ENCODE results near the gene STEAP4. TPM values are rescaled to one million over a fixed set of nuclear protein-coding genes. Genes with fewer than 3 reads are reported as not detected.

Gene STEAP4
- total and polyA plus RNA-seq, 2 experiments from 2014 or later: 0.06 TPM; not detected in 1

- TF ChIP-seq ZNF331 (CRISPR knock-in tag; IDR thresholded peaks at IDR 0.05; ENCODE audit: low read depth) (no peak), ETS1 (IDR thresholded peaks at IDR 0.05) (no peak), ZNF114 (CRISPR knock-in tag; IDR thresholded peaks at IDR 0.05) (no peak), STAT1 (IDR thresholded peaks at IDR 0.05; ENCODE audit: unreplicated experiment) (no peak)
Observed at GRCh38 chr7:88321694-88322093, 15.0 kb upstream of the STEAP4 start (continued).

DNA sequence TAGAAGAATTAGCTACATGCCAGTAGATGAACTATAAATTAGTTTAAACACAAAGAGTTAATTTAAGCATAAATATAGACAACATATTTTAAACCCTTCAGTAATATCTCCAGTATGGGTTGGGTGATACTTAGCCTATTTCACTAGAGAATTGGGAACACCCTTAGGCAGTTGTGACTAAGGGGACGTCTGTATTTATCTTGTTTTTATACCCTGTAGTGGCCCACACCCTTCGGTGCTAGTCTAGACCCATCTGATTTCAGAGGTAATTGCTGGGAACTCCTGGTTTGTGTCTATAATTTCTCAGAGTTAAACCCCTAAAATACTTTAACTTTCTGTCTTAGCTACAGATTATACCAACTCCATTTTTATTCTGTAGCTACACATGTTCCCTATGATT, 11.5 kb upstream of the STEAP4 start:
- no peak overlapping the region for H2AFZ ChIP-seq
- H3K27me3 ChIP-seq (ENCODE audit: insufficient read depth): no peaks in the 10 kb centered on the region
- no peak overlapping the region for H3K27ac ChIP-seq (ENCODE audit: low read depth)
- no peak overlapping the region for H3K4me3 ChIP-seq
- ATAC-seq (no peak), DNase-seq (ENCODE audit: low spot score) (no peak)
- no peak overlapping the region for H3K4me2 ChIP-seq
- peaks cover 7% of the 10 kb centered on the region; the same call in 1 of the 3 replicates for H3K4me1 Mint-ChIP-seq
- no peaks in the 10 kb centered on the region for H3F3A ChIP-seq (replicated peaks; ENCODE audit: low read depth)
- H3K4me3 Mint-ChIP-seq: no peak overlapping the region
- H3K79me2 ChIP-seq (replicated peaks; ENCODE audit: insufficient read depth): no peaks in the 10 kb centered on the region
- no peaks in the 10 kb centered on the region for H3K9me2 ChIP-seq (ENCODE audit: insufficient read depth)
- H3K36me3 ChIP-seq (ENCODE audit: insufficient read depth): no peaks in the 10 kb centered on the region
- no peak overlapping the region for H3K27ac Mint-ChIP-seq
- no peaks in the 10 kb centered on the region for H3K27me3 Mint-ChIP-seq (ENCODE audit: insufficient read depth, low read depth, poor library complexity)
- H3K36me3 Mint-ChIP-seq (ENCODE audit: low read depth): no peaks in the 10 kb centered on the region
- H3K4me1 ChIP-seq (ENCODE audit: insufficient read depth): no peaks in the 10 kb centered on the region
- no peaks in the 10 kb centered on the region for H4K20me1 ChIP-seq (replicated peaks; ENCODE audit: insufficient read depth)
- H3K9me3 Mint-ChIP-seq: no peaks in the 10 kb centered on the region
- TF ChIP-seq ZNF114 (CRISPR knock-in tag; IDR thresholded peaks at IDR 0.05): no peak
- no peak for TF ChIP-seq CREB1 (CRISPR knock-in tag; IDR thresholded peaks at IDR 0.05; ENCODE audit: low read depth)
- TF ChIP-seq EZH2phosphoT487 (IDR thresholded peaks at IDR 0.05; ENCODE audit: unreplicated experiment): no peak
- no peak for TF ChIP-seq EZH2 (IDR thresholded peaks at IDR 0.05; ENCODE audit: low read depth, unreplicated experiment)
- TF ChIP-seq STAT1 (IDR thresholded peaks at IDR 0.05; ENCODE audit: unreplicated experiment): no peak
- TF ChIP-seq, protein P1, sequence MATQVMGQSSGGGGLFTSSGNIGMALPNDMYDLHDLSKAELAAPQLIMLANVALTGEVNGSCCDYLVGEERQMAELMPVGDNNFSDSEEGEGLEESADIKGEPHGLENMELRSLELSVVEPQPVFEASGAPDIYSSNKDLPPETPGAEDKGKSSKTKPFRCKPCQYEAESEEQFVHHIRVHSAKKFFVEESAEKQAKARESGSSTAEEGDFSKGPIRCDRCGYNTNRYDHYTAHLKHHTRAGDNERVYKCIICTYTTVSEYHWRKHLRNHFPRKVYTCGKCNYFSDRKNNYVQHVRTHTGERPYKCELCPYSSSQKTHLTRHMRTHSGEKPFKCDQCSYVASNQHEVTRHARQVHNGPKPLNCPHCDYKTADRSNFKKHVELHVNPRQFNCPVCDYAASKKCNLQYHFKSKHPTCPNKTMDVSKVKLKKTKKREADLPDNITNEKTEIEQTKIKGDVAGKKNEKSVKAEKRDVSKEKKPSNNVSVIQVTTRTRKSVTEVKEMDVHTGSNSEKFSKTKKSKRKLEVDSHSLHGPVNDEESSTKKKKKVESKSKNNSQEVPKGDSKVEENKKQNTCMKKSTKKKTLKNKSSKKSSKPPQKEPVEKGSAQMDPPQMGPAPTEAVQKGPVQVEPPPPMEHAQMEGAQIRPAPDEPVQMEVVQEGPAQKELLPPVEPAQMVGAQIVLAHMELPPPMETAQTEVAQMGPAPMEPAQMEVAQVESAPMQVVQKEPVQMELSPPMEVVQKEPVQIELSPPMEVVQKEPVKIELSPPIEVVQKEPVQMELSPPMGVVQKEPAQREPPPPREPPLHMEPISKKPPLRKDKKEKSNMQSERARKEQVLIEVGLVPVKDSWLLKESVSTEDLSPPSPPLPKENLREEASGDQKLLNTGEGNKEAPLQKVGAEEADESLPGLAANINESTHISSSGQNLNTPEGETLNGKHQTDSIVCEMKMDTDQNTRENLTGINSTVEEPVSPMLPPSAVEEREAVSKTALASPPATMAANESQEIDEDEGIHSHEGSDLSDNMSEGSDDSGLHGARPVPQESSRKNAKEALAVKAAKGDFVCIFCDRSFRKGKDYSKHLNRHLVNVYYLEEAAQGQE (IDR thresholded peaks at IDR 0.05; ENCODE audit: unreplicated experiment): no peak
- TF ChIP-seq, protein P2, sequence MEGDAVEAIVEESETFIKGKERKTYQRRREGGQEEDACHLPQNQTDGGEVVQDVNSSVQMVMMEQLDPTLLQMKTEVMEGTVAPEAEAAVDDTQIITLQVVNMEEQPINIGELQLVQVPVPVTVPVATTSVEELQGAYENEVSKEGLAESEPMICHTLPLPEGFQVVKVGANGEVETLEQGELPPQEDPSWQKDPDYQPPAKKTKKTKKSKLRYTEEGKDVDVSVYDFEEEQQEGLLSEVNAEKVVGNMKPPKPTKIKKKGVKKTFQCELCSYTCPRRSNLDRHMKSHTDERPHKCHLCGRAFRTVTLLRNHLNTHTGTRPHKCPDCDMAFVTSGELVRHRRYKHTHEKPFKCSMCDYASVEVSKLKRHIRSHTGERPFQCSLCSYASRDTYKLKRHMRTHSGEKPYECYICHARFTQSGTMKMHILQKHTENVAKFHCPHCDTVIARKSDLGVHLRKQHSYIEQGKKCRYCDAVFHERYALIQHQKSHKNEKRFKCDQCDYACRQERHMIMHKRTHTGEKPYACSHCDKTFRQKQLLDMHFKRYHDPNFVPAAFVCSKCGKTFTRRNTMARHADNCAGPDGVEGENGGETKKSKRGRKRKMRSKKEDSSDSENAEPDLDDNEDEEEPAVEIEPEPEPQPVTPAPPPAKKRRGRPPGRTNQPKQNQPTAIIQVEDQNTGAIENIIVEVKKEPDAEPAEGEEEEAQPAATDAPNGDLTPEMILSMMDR (conservative IDR thresholded peaks at IDR 0.05; ENCODE audit: low read depth in 2 of 2): no peak
- TF ChIP-seq ZNF462 (CRISPR knock-in tag; IDR thresholded peaks at IDR 0.05): no peak
- no peak for TF ChIP-seq NANOG (IDR thresholded peaks at IDR 0.05; ENCODE audit: borderline replicate concordance)
- TF ChIP-seq POLR2AphosphoS5 (IDR thresholded peaks at IDR 0.05; ENCODE audit: low read depth): no peak
- TF ChIP-seq JUNB (IDR thresholded peaks at IDR 0.05; ENCODE audit: unreplicated experiment): no peak

All from GM23338 (cell line).